Body of pancreas (tissue), 4 donors: ENCODE data around the gene SUN3. TPM values are rescaled to one million over a fixed set of nuclear protein-coding genes. Genes with fewer than 3 reads are reported as not detected.

Experiments
- ATAC-seq: fragments of 150-250 bp; one replicate; pipeline ENCODE4 v1.9.1; 2016
- DNase-seq, 4 donors: peaks; one replicate each; pipeline ENCODE4 v3.0.0-alpha.2; 2019
- H3K27ac ChIP-seq, 4 donors: fragments of 200-600 bp; sonication (generic); 1 replicate in 3 of 4; 2 replicates in 1 of 4; pipeline versions ENCODE4 v1.5.1 to v1.6.1; 2016 to 2019; ENCODE audit warnings: mild to moderate bottlenecking in 1 of 4, mixed read lengths in 1 of 4, moderate library complexity in 1 of 4
- H3K27me3 ChIP-seq, 2 donors: fragments of 200-600 bp; sonication (generic); one replicate each; pipeline ENCODE4 v1.6.0; 2016; ENCODE audit warnings: mild to moderate bottlenecking in 1 of 2
- H3K36me3 ChIP-seq, 2 donors: fragments of 200-600 bp; sonication (generic); replicated peaks in 1 of 2; 2 replicates each; pipeline ENCODE4 v1.5.1; 2016; ENCODE audit warnings: low read depth in 2 of 2; ENCODE audit not compliant: insufficient read depth in 1 of 2
- H3K4me1 ChIP-seq: fragments of 200-600 bp; sonication (generic); one replicate; pipeline ENCODE4 v1.6.0; 2016
- H3K4me3 ChIP-seq, 2 donors: fragments of 200-600 bp; sonication (generic); 1 replicate in 1 of 2; 2 replicates in 1 of 2; pipeline ENCODE4 v1.5.1; 2016 to 2019
- H3K9me3 ChIP-seq, 3 donors: fragments of 200-600 bp; sonication (generic); 1 replicate in 2 of 3; 2 replicates in 1 of 3; pipeline ENCODE4 v1.5.1; 2016
- CTCF ChIP-seq, 7 experiments: fragments of 450-650 bp in 4 of 7; fragments of 200-600 bp in 3 of 7; sonication (generic) in 3 of 7; IDR thresholded peaks; one replicate each; pipeline ENCODE4 v1.5.1; 2016 to 2019; ENCODE audit warnings: antibody characterized with exemption in 7 of 7
- POLR2A ChIP-seq, 3 donors: fragments of 450-650 bp; IDR thresholded peaks; one replicate each; pipeline ENCODE4 v1.6.1; 2016; ENCODE audit warnings: antibody characterized with exemption in 3 of 3, mild to moderate bottlenecking in 2 of 3
- WGBS, 2 donors: methylation state at CpG; one replicate each; pipeline ENCODE4 v1.1.5; 2017; 5-methylcytosine and 5-hydroxymethylcytosine counted together
- intact Hi-C: fragments of 100-400 bp; cut with DNase I; formaldehyde crosslinking; loops from one replicate; pipeline ENCODE4 v1.15.1; 2023
- total RNA-seq, 2 donors: library from RNA; depleted of rRNA; stranded (reverse); fragments of >200 nt; gene quantifications; one replicate each; pipeline ENCODE4 v1.1.0, GENCODE V29; 2016

The SUN3 gene
- total RNA-seq, 2 donors from 2014 or later: not detected

- H3K27ac ChIP-seq: no peak overlapping the region
- H3K36me3 ChIP-seq: no peaks in the 10 kb centered on the region
- DNase-seq: no peak
- H3K9me3 ChIP-seq: no peaks in the 10 kb centered on the region
- ATAC-seq: no peak
- intact Hi-C loops: no loop called here
- TF ChIP-seq POLR2A (IDR thresholded peaks at IDR 0.05) (no peak), CTCF (IDR thresholded peaks at IDR 0.05) (no peak)
- no peaks in the 10 kb centered on the region for H3K27me3 ChIP-seq
- no peak overlapping the region for H3K4me3 ChIP-seq
- 73 to 75% methylated on average over 3 of the region's 3 CpGs for WGBS, 2 donors
- H3K4me1 ChIP-seq: no peaks in the 10 kb centered on the region
Observed at GRCh38 chr7:48042216-48042615, 13.3 kb upstream of the SUN3 start.

GRCh38 chr7:48041653-48041970 lies 12.7 kb upstream of the SUN3 start:
- H3K4me1 ChIP-seq: no peaks in the 10 kb centered on the region
- whole genome bisulfite sequencing, 2 donors: 62 to 66% methylated on average over 3 of the region's 3 CpGs
- H3K27me3 ChIP-seq: peaks cover 0 to under 1% of the 10 kb centered on the region in 2 donors
- ATAC-seq: no peak
- H3K36me3 ChIP-seq: no peaks in the 10 kb centered on the region
- intact Hi-C loops: no loop called here
- no peaks in the 10 kb centered on the region for H3K9me3 ChIP-seq
- no peak for DNase-seq
- TF ChIP-seq CTCF (IDR thresholded peaks at IDR 0.05) (no peak), POLR2A (IDR thresholded peaks at IDR 0.05) (no peak)
- no peak overlapping the region for H3K4me3 ChIP-seq
- H3K27ac ChIP-seq: no peak overlapping the region

- H3K9me3 ChIP-seq: no peaks in the 10 kb centered on the region
- no peak overlapping the region for H3K27ac ChIP-seq
- DNase-seq (no peak), ATAC-seq (no peak)
- intact Hi-C loops: no loop called here
- peaks cover 3% of the 10 kb centered on the region for H3K4me1 ChIP-seq
- WGBS, 2 donors: 82 to 87% methylated on average over 17 to 18 of the region's 18 CpGs
- peaks cover 0 to 5% of the 10 kb centered on the region in 2 donors for H3K27me3 ChIP-seq
- no peaks in the 10 kb centered on the region for H3K36me3 ChIP-seq
- H3K4me3 ChIP-seq: no peak overlapping the region
- TF ChIP-seq CTCF (IDR thresholded peaks at IDR 0.05) (no peak), POLR2A (IDR thresholded peaks at IDR 0.05) (no peak)
Observed at GRCh38 chr7:48040944-48041652, 12.2 kb upstream of the SUN3 start.

- DNase-seq (no peak), ATAC-seq (no peak)
- Histone ChIP-seq H3K4me3 (no peak overlapping the region), H3K9me3 (no peaks in the 10 kb centered on the region), H3K4me1 (peaks cover 10% of the 10 kb centered on the region), H3K36me3 (no peaks in the 10 kb centered on the region), H3K27me3 (peaks cover 0 to 9% of the 10 kb centered on the region in 2 donors), H3K27ac (no peak overlapping the region)
- no peak for TF ChIP-seq CTCF (IDR thresholded peaks at IDR 0.05)
- TF ChIP-seq POLR2A (IDR thresholded peaks at IDR 0.05): no peak
- whole genome bisulfite sequencing, 2 donors: 36 to 53% methylated on average over 5 of the region's 5 CpGs
- intact Hi-C loops: no loop called here
Observed at GRCh38 chr7:48038815-48039506, 10.1 kb upstream of the SUN3 start.
